Endothelial cell (in vitro differentiated cells): ENCODE data around the gene BMI1. TPM values are rescaled to one million over a fixed set of nuclear protein-coding genes. Genes with fewer than 3 reads are reported as not detected.

Experiments
- DNase-seq: peaks from one replicate; pipeline ENCODE4 v3.0.0; 2021; ENCODE audit warnings: low spot score
- H3K27ac Mint-ChIP-seq: one replicate; pipeline ENCODE4 v1.8.0; 2021; ENCODE audit warnings: mixed read lengths, inconsistent platforms; ENCODE audit not compliant: unreplicated experiment
- H3K27me3 Mint-ChIP-seq: one replicate; pipeline ENCODE4 v1.8.0; 2021; ENCODE audit warnings: mild to moderate bottlenecking, moderate library complexity, mixed read lengths, inconsistent platforms; ENCODE audit not compliant: unreplicated experiment
- H3K36me3 Mint-ChIP-seq: one replicate; pipeline ENCODE4 v1.8.0; 2021; ENCODE audit warnings: mild to moderate bottlenecking, low read depth, mixed read lengths, inconsistent platforms; ENCODE audit not compliant: unreplicated experiment
- H3K4me1 Mint-ChIP-seq: one replicate; pipeline ENCODE4 v1.8.0; 2021; ENCODE audit warnings: mild to moderate bottlenecking, mixed read lengths, inconsistent platforms; ENCODE audit not compliant: unreplicated experiment
- H3K4me3 Mint-ChIP-seq: one replicate; pipeline ENCODE4 v1.8.0; 2021; ENCODE audit warnings: mild to moderate bottlenecking, mixed read lengths, inconsistent platforms; ENCODE audit not compliant: unreplicated experiment
- H3K9me3 Mint-ChIP-seq: one replicate; pipeline ENCODE4 v1.8.0; 2021; ENCODE audit warnings: mixed read lengths, inconsistent platforms; ENCODE audit not compliant: unreplicated experiment
- total RNA-seq: library from RNA; stranded (reverse); fragmentation: NEBNext Ultra II Directional; extraction: Animal tissue kit (Norgen Biotek cat#: 25700); gene quantifications from one replicate; pipeline ENCODE4 v1.2.1, GENCODE V29; 2021; ENCODE audit not compliant: unreplicated experiment
- TF ChIP-seq, protein P1 (sequence below): fragments of 200-600 bp; sonication (generic); IDR thresholded peaks from one replicate; pipeline ENCODE4 v1.5.0; 2021; ENCODE audit warnings: antibody characterized with exemption; ENCODE audit not compliant: unreplicated experiment

Gene BMI1
- total RNA-seq, 1 donor from 2014 or later, result 23.6 TPM

- H3K4me1 Mint-ChIP-seq, result no peaks in the 10 kb centered on the region
- no peak overlapping the region for H3K4me3 Mint-ChIP-seq
- TF ChIP-seq, protein P1, sequence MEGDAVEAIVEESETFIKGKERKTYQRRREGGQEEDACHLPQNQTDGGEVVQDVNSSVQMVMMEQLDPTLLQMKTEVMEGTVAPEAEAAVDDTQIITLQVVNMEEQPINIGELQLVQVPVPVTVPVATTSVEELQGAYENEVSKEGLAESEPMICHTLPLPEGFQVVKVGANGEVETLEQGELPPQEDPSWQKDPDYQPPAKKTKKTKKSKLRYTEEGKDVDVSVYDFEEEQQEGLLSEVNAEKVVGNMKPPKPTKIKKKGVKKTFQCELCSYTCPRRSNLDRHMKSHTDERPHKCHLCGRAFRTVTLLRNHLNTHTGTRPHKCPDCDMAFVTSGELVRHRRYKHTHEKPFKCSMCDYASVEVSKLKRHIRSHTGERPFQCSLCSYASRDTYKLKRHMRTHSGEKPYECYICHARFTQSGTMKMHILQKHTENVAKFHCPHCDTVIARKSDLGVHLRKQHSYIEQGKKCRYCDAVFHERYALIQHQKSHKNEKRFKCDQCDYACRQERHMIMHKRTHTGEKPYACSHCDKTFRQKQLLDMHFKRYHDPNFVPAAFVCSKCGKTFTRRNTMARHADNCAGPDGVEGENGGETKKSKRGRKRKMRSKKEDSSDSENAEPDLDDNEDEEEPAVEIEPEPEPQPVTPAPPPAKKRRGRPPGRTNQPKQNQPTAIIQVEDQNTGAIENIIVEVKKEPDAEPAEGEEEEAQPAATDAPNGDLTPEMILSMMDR, result no peak
- no peaks in the 10 kb centered on the region for H3K9me3 Mint-ChIP-seq
- no peak for DNase-seq
- H3K27ac Mint-ChIP-seq, result no peak overlapping the region
- no peaks in the 10 kb centered on the region for H3K36me3 Mint-ChIP-seq
- no peaks in the 10 kb centered on the region for H3K27me3 Mint-ChIP-seq
These were observed 27.0 kb upstream of the BMI1 start for GRCh38 chr10:22293747-22294404.

DNA sequence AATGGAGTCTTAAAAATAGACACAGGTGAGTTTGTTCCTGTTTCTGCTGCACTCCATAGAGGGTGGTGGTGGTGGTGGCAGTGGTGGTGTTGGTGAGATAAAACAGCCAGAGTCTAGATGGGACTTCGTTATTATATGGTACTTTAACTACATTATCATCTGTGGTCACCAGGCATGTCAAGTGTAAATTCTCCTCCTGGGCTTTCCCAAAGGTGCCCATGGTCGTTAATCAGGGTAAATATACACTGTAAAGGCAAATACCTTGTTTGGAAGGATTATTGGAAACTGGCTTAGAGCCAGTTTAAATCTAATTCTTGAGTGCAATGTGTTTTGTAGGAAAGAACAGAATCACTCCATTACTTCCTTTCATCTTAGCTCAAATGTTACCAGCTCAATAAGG, 26.2 kb upstream of the BMI1 start:
- H3K4me1 Mint-ChIP-seq, result no peaks in the 10 kb centered on the region
- TF ChIP-seq, protein P1, result no peak
- H3K9me3 Mint-ChIP-seq, result no peaks in the 10 kb centered on the region
- H3K27ac Mint-ChIP-seq, result no peak overlapping the region
- no peaks in the 10 kb centered on the region for H3K36me3 Mint-ChIP-seq
- no peak overlapping the region for H3K4me3 Mint-ChIP-seq
- H3K27me3 Mint-ChIP-seq, result no peaks in the 10 kb centered on the region
- DNase-seq, result no peak

DNA sequence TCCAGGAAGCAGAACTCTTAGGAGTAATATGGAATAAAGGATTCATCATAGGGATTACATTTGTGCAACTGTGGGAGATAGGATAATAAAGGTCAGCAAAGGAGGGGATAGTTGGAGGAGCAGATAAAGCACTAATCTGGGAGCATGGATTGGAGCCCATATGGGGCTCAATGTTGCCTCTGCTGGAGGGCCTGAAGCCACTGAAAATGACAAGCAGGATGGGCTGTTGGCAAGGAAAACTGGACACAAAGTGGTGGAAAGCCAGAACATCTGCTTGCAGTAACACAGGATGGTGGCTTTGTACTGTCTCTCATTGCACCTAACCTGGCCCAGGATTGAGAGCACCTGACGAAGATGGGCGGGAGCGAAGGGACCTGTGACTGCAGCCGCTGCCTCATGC, 19.7 kb upstream of the BMI1 start:
- DNase-seq, result no peak
- H3K4me3 Mint-ChIP-seq, result no peak overlapping the region
- H3K27me3 Mint-ChIP-seq, result no peaks in the 10 kb centered on the region
- H3K27ac Mint-ChIP-seq, result no peak overlapping the region
- H3K9me3 Mint-ChIP-seq, result no peaks in the 10 kb centered on the region
- TF ChIP-seq, protein P1, result no peak
- H3K36me3 Mint-ChIP-seq, result no peaks in the 10 kb centered on the region
- H3K4me1 Mint-ChIP-seq, result no peaks in the 10 kb centered on the region

- no peaks in the 10 kb centered on the region for H3K36me3 Mint-ChIP-seq
- H3K4me3 Mint-ChIP-seq, result no peak overlapping the region
- TF ChIP-seq, protein P1, result no peak
- no peaks in the 10 kb centered on the region for H3K9me3 Mint-ChIP-seq
- no peaks in the 10 kb centered on the region for H3K4me1 Mint-ChIP-seq
- H3K27ac Mint-ChIP-seq, result no peak overlapping the region
- H3K27me3 Mint-ChIP-seq, result no peaks in the 10 kb centered on the region
- no peak for DNase-seq
These were observed 17.4 kb upstream of the BMI1 start for GRCh38 chr10:22303461-22303860.

DNA sequence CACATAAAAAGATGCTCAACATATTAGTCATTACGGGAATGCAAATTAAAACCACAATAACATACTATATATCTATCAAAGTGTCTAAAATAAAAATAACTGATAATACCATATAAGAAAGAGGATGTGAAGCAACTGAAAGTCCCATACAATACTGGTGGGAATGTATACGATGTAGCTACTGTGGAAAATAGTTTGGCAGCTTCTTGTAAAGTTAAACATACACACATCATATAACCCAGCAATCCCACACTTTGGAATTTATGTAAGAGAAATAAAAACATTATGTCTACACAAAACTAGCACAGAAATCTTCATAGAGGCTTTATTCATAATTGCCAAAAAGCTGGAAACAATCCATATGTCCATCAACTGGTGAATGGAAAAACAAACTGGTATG, 15.2 kb upstream of the BMI1 start:
- TF ChIP-seq, protein P1, result no peak
- H3K36me3 Mint-ChIP-seq, result no peaks in the 10 kb centered on the region
- no peak overlapping the region for H3K27ac Mint-ChIP-seq
- no peak overlapping the region for H3K4me3 Mint-ChIP-seq
- no peaks in the 10 kb centered on the region for H3K9me3 Mint-ChIP-seq
- no peaks in the 10 kb centered on the region for H3K4me1 Mint-ChIP-seq
- no peak for DNase-seq
- H3K27me3 Mint-ChIP-seq, result no peaks in the 10 kb centered on the region
